Jurkat, Clone E6-1 (cell line): ENCODE results near the gene ALPK3.

Source experiments
- DNase-seq: peaks from one replicate; pipeline ENCODE4 v3.0.0-alpha.2; 2011; ENCODE audit warnings: low read depth, low spot score
- H3K4me3 ChIP-seq: 2 replicates; pipeline ENCODE4 v1.5.1; 2011; ENCODE audit warnings: mild to moderate bottlenecking, low read length, control low read depth, moderate library complexity

Gene ALPK3

GRCh38 chr15:84821501-84822021, 4.4 kb downstream of the ALPK3 start:
- no peak for DNase-seq
- H3K4me3 ChIP-seq: no peak overlapping the region

- no peak for DNase-seq
- H3K4me3 ChIP-seq: no peak overlapping the region
Observed at GRCh38 chr15:84822653-84823281, 5.6 kb downstream of the ALPK3 start.

- DNase-seq: no peak
- no peak overlapping the region for H3K4me3 ChIP-seq
Observed at GRCh38 chr15:84823282-84823878, 6.2 kb downstream of the ALPK3 start.

GRCh38 chr15:84824260-84825007, 7.3 kb downstream of the ALPK3 start:
- no peak overlapping the region for H3K4me3 ChIP-seq
- no peak for DNase-seq

- H3K4me3 ChIP-seq: no peak overlapping the region
- DNase-seq: peak; percentile 27
Observed at GRCh38 chr15:84826369-84826823, 9.2 kb downstream of the ALPK3 start.

- no peak for DNase-seq
- H3K4me3 ChIP-seq: no peak overlapping the region
Observed at GRCh38 chr15:84827246-84827645, 10.1 kb downstream of the ALPK3 start.

- DNase-seq: no peak
- no peak overlapping the region for H3K4me3 ChIP-seq
Observed at GRCh38 chr15:84828086-84828908, 11.1 kb downstream of the ALPK3 start.

- no peak overlapping the region for H3K4me3 ChIP-seq
- no peak for DNase-seq
Observed at GRCh38 chr15:84829428-84829827, 12.3 kb downstream of the ALPK3 start.

GRCh38 chr15:84830036-84830435, 12.9 kb downstream of the ALPK3 start:
- no peak overlapping the region for H3K4me3 ChIP-seq
- no peak for DNase-seq

- DNase-seq: no peak
- no peak overlapping the region for H3K4me3 ChIP-seq
Observed at GRCh38 chr15:84831028-84831427, 13.9 kb downstream of the ALPK3 start.

GRCh38 chr15:84831613-84832012, 14.5 kb downstream of the ALPK3 start:
- no peak overlapping the region for H3K4me3 ChIP-seq
- no peak for DNase-seq

GRCh38 chr15:84832448-84833040, 15.4 kb downstream of the ALPK3 start:
- no peak for DNase-seq

GRCh38 chr15:84833447-84834228, 16.5 kb downstream of the ALPK3 start:
- no peak overlapping the region for H3K4me3 ChIP-seq
- no peak for DNase-seq

More at GRCh38 chr15:84832448-84833040, 15.4 kb downstream of the ALPK3 start:
- no peak overlapping the region for H3K4me3 ChIP-seq

GRCh38 chr15:84834229-84834955, 17.2 kb downstream of the ALPK3 start:
- H3K4me3 ChIP-seq: no peak overlapping the region
- no peak for DNase-seq

GRCh38 chr15:84834969-84835368, 17.8 kb downstream of the ALPK3 start:
- H3K4me3 ChIP-seq: no peak overlapping the region
- DNase-seq: no peak

- DNase-seq: no peak
- no peak overlapping the region for H3K4me3 ChIP-seq
Observed at GRCh38 chr15:84835661-84836337, 18.6 kb downstream of the ALPK3 start.

- no peak overlapping the region for H3K4me3 ChIP-seq
- no peak for DNase-seq
Observed at GRCh38 chr15:84836844-84837243, 19.7 kb downstream of the ALPK3 start.
